ENCODE data around the gene LRRC7. TPM values are rescaled to one million over a fixed set of nuclear protein-coding genes. Genes with fewer than 3 reads are reported as not detected.
A peak's percentile ranks its signal among the peaks of the same experiment; 100 is the strongest.

LRRC7 gene
- total RNA-seq, 1 experiment from 2014 or later = not detected

DNA sequence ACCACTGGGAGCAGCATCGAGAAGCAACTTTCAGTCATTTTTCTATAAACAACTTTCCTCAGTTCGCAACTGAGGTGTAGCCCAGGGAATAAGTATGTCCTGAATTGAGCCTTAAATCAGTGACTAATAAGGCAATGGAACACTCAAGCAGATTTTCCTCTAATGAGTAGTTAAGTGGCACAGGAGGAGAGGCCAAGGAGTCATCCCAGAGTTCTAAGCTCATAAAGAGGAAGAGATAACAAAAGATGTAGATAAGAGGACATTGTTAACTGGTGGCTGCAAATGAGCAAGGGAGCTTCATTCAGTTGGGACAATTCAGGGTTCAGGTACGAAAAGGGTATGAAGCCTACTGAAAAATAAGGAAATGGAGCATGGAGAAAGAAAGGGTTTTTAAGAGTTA, 573.2 kb downstream of the LRRC7 start:
- intact Hi-C loops (cut with micrococcal nuclease; ENCODE audit: unreplicated experiment) (no loop called here), in situ Hi-C loops (cut with HindIII; ENCODE audit: low pct_unique_long_range_greater_than_20kb, low sequenced_read_pairs) (no loop called here)
- Histone ChIP-seq H3K36me3 (ENCODE audit: control insufficient read depth, insufficient read depth, low read length) (no peaks in the 10 kb centered on the region; the same call in 1 of the 2 replicates), H3K4me1 (ENCODE audit: control insufficient read depth, insufficient read depth, low read length) (no peaks in the 10 kb centered on the region), H3K9me3 (ENCODE audit: control insufficient read depth, insufficient read depth, low read depth, low read length) (no peaks in the 10 kb centered on the region), H3K27me3 (ENCODE audit: control insufficient read depth, insufficient read depth, low read length) (no peaks in the 10 kb centered on the region), H3K27ac (ENCODE audit: low read length) (no peak overlapping the region), H3K4me3 (ENCODE audit: low read depth in 2 of 2, low read length in 2 of 2) (no peak overlapping the region)
- no peak for ATAC-seq
- TF ChIP-seq TCF7L2 (IDR thresholded peaks at IDR 0.05; ENCODE audit: low read depth, low read length) (no peak), SIN3A (IDR thresholded peaks at IDR 0.05; ENCODE audit: borderline replicate concordance, insufficient read depth, low read depth, low read length) (no peak), POLR2AphosphoS5 (IDR thresholded peaks at IDR 0.05; ENCODE audit: low read depth, low read length) (no peak), REST (IDR thresholded peaks at IDR 0.05; ENCODE audit: insufficient read depth in 1 of 2, low read depth in 2 of 2, low read length in 1 of 2) (no peak)
- TF ChIP-seq, protein P1, sequence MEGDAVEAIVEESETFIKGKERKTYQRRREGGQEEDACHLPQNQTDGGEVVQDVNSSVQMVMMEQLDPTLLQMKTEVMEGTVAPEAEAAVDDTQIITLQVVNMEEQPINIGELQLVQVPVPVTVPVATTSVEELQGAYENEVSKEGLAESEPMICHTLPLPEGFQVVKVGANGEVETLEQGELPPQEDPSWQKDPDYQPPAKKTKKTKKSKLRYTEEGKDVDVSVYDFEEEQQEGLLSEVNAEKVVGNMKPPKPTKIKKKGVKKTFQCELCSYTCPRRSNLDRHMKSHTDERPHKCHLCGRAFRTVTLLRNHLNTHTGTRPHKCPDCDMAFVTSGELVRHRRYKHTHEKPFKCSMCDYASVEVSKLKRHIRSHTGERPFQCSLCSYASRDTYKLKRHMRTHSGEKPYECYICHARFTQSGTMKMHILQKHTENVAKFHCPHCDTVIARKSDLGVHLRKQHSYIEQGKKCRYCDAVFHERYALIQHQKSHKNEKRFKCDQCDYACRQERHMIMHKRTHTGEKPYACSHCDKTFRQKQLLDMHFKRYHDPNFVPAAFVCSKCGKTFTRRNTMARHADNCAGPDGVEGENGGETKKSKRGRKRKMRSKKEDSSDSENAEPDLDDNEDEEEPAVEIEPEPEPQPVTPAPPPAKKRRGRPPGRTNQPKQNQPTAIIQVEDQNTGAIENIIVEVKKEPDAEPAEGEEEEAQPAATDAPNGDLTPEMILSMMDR (IDR thresholded peaks at IDR 0.05) = no peak
- CTCF ChIA-PET = no interaction called here
- no TSS peak for BruUV-seq (replicated peaks)
- POLR2A ChIA-PET = no interaction called here
- DNase-seq (ENCODE audit: low read depth, low spot score) = no peak

GRCh38 chr1:70142075-70142474, 574.4 kb downstream of the LRRC7 start:
- in situ Hi-C loops (cut with HindIII; ENCODE audit: low pct_unique_long_range_greater_than_20kb, low sequenced_read_pairs) (no loop called here), intact Hi-C loops (cut with micrococcal nuclease; ENCODE audit: unreplicated experiment) (no loop called here)
- Histone ChIP-seq H3K9me3 (ENCODE audit: control insufficient read depth, insufficient read depth, low read depth, low read length) (no peaks in the 10 kb centered on the region), H3K4me3 (ENCODE audit: low read depth in 2 of 2, low read length in 2 of 2) (no peak overlapping the region), H3K27me3 (ENCODE audit: control insufficient read depth, insufficient read depth, low read length) (no peaks in the 10 kb centered on the region), H3K4me1 (ENCODE audit: control insufficient read depth, insufficient read depth, low read length) (no peaks in the 10 kb centered on the region; the same call in 1 of the 2 replicates), H3K27ac (ENCODE audit: low read length) (no peak overlapping the region), H3K36me3 (ENCODE audit: control insufficient read depth, insufficient read depth, low read length) (no peaks in the 10 kb centered on the region; the same call in 1 of the 2 replicates)
- ChIA-PET CTCF (interaction anchor here (0.7 kb wide), 1 partner anchor 1159 kb away, joined by 3 read pairs; no protein-coding TSS in a partner anchor), POLR2A (no interaction called here)
- DNase-seq (ENCODE audit: low read depth, low spot score) = no peak
- TF ChIP-seq TCF7L2 (IDR thresholded peaks at IDR 0.05; ENCODE audit: low read depth, low read length) (no peak), SIN3A (IDR thresholded peaks at IDR 0.05; ENCODE audit: borderline replicate concordance, insufficient read depth, low read depth, low read length) (no peak), POLR2AphosphoS5 (IDR thresholded peaks at IDR 0.05; ENCODE audit: low read depth, low read length) (no peak), REST (IDR thresholded peaks at IDR 0.05; ENCODE audit: insufficient read depth in 1 of 2, low read depth in 2 of 2, low read length in 1 of 2) (no peak)
- TF ChIP-seq, protein P1 (IDR thresholded peaks at IDR 0.05) = peak; percentile 16; the same call in 1 of the 2 replicates
- no peak for ATAC-seq
- BruUV-seq (replicated peaks) = no TSS peak

Measured in Panc1 (cell line).